Peyer's patch (tissue), 4 donors: ENCODE data around the gene SRGAP1.

Source experiments
- POLR2A ChIP-seq, 2 donors: fragments of 450-650 bp; IDR thresholded peaks; one replicate each; pipeline ENCODE4 v1.5.1; 2017; ENCODE audit warnings: antibody characterized with exemption in 2 of 2, mild to moderate bottlenecking in 2 of 2, moderate library complexity in 2 of 2
- TF ChIP-seq, protein P1 (sequence below), 6 experiments: fragments of 450-650 bp in 4 of 6; fragments of 200-600 bp in 2 of 6; sonication (generic) in 1 of 6; IDR thresholded peaks; one replicate each; pipeline ENCODE4 v1.5.1; 2017 to 2019; ENCODE audit warnings: antibody characterized with exemption in 6 of 6, mild to moderate bottlenecking in 3 of 6, moderate library complexity in 1 of 6

DNA sequence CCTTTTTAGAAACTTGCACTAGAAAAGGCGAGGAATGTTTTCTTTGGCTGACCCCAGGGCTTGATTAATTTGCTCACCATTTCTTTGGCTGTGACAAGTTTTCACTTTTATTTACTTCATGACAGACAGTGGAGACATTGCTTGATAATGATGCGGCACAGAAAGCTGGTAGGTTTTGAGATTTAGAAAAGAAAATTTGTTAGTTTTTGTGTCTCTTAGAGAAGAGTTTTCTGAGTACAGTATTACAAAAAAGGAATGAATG is 18.4 kb downstream of the SRGAP1 start:
- TF ChIP-seq, protein P1, sequence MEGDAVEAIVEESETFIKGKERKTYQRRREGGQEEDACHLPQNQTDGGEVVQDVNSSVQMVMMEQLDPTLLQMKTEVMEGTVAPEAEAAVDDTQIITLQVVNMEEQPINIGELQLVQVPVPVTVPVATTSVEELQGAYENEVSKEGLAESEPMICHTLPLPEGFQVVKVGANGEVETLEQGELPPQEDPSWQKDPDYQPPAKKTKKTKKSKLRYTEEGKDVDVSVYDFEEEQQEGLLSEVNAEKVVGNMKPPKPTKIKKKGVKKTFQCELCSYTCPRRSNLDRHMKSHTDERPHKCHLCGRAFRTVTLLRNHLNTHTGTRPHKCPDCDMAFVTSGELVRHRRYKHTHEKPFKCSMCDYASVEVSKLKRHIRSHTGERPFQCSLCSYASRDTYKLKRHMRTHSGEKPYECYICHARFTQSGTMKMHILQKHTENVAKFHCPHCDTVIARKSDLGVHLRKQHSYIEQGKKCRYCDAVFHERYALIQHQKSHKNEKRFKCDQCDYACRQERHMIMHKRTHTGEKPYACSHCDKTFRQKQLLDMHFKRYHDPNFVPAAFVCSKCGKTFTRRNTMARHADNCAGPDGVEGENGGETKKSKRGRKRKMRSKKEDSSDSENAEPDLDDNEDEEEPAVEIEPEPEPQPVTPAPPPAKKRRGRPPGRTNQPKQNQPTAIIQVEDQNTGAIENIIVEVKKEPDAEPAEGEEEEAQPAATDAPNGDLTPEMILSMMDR (IDR thresholded peaks at IDR 0.05): no peak
- no peak for TF ChIP-seq POLR2A (IDR thresholded peaks at IDR 0.05)
